HG02610 (cell line): ENCODE results near the gene ZNF598.
"Not testable (repeated sequence)": the region's sequence is repeated elsewhere in the genome, so short reads cannot be mapped to it uniquely, and the experiment has no call there.

Experiments
- ATAC-seq: cut with Tn5 transposase; IDR thresholded peaks from one replicate; pipeline ENCODE4 v1.9.1; 2021; ENCODE audit warnings: mild to moderate bottlenecking, moderate library complexity; ENCODE audit not compliant: unreplicated experiment

Gene ZNF598

DNA sequence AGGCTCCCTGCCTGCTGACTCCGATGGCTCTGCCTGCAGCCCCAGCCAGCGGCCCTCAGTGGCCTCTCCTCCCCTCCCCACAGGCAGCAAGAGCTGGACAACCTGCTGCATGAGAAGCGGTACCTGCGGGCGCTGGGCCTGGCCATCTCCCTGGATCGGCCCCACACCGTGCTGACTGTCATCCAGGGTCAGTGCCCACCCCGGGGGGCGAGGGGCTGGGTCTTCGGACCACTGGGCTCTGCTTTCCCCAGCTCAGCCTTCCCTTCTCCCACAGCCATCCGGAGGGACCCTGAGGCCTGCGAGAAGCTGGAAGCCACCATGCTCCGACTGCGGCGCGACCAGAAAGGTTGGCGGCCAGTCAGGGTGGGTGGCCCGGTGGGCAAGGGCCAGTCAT is 31.7 kb downstream of the ZNF598 start:
- ATAC-seq, result no peak

DNA sequence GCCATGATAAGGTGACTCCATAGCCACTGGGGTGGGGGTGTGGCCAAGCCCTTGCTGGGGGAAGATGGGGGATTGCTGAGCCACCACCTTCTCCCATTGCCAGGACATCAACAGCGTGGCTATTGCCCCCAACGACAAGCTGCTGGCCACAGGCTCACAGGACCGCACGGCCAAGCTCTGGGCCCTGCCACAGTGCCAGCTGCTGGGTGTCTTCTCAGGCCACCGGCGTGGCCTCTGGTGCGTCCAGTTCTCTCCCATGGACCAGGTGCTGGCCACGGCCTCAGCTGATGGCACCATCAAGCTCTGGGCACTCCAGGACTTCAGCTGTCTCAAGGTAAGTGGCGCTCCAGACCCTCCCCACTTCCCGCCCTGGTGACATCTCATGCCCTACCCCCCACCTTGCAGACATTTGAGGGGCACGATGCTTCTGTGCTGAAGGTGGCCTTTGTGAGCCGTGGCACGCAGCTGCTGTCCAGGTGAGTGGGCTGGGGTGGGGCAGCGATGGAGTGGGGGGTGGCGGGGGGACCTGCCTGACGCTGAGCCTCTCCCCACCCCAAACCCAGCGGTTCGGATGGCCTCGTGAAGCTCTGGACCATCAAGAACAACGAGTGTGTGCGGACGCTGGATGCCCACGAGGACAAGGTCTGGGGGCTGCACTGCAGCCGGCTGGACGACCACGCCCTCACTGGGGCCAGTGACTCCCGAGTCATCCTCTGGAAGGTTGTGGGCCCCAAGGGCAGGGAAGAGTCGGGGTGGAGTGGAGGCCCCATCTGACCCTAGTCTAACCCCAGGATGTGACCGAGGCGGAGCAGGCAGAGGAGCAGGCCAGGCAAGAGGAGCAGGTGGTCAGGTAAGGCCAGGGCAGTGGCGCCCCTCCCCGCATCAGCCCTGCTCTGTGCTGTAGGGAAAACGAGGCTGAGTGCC is 32.4 kb downstream of the ZNF598 start:
- no peak for ATAC-seq

DNA sequence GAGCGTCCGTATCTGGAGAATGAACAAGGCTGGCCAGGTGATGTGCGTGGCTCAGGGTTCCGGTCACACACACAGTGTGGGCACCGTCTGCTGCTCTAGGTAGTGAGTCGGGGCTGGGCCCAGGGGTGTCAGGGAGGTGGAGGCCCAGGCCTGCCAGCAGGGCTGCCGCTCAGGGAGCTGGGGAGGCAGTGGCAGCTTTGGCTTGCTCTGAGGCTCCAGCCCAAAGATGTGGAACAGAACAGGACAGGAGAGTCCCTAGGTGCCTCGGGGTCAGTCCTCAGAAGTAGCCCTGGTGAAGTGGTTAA is 33.5 kb downstream of the ZNF598 start:
- ATAC-seq, result no peak

DNA sequence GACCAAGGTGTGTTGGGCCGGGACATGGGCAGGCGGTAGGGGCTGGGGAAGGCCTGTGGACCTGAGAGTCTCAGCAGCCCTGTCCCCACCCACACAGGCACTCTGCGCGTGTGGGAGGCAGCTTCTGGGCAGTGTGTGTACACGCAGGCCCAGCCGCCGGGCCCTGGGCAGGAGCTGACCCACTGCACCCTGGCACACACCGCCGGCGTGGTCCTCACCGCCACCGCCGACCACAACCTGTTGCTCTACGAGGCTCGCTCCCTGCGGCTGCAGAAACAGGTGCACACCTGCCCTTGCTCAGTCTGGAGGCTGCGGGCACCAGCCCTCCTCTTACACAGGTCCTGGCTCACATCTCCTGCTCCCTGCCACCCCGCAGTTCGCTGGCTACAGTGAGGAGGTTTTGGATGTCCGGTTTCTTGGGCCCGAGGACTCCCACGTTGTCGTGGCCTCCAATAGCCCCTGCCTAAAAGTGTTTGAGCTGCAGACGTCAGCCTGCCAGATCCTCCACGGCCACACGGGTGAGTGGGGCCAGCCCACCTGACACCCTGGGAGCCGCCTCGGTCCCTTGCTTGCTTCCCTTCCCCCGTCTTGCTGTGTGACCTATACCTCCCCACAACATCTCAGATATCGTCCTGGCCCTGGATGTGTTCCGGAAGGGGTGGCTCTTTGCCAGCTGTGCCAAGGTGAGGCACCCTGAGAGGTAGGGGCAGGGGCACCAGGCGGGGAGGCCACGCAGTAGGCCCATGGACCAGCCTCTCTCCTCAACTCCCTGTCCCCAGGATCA is 34.0 kb downstream of the ZNF598 start:
- ATAC-seq, result no peak

DNA sequence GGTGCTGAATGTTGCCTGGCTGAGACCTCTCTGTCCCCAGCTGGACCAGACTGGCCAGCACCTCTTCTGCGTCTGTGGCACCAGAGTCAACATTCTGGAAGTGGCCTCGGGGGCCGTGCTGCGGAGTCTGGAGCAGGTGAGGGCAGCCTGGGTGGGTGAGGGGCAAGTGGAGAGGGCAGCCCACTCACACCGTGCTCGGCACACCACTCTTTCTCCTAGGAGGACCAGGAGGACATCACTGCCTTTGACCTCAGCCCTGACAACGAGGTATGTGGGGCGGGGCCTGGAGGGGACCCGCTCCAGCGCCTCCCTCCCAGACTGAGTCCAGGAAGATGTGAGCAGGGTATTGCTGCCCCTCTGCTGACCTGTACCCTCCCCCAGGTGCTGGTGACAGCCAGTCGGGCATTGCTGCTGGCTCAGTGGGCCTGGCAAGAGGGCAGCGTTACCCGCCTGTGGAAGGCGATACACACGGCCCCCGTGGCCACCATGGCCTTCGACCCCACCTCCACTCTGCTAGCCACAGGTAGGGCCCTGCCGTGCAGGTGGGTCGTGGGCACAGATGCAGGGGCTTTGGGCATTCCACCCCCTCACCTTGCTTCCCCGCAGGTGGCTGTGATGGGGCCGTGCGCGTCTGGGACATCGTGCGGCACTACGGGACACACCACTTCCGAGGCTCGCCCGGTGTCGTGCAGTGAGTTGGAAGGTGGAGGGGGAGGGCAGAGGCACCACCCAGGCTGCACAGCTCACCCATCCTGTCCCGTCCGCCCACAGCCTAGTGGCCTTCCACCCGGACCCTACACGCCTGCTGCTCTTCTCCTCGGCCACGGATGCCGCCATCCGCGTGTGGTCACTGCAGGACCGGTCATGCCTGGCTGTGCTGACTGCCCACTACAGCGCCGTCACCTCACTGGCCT is 35.2 kb downstream of the ZNF598 start:
- no peak for ATAC-seq

DNA sequence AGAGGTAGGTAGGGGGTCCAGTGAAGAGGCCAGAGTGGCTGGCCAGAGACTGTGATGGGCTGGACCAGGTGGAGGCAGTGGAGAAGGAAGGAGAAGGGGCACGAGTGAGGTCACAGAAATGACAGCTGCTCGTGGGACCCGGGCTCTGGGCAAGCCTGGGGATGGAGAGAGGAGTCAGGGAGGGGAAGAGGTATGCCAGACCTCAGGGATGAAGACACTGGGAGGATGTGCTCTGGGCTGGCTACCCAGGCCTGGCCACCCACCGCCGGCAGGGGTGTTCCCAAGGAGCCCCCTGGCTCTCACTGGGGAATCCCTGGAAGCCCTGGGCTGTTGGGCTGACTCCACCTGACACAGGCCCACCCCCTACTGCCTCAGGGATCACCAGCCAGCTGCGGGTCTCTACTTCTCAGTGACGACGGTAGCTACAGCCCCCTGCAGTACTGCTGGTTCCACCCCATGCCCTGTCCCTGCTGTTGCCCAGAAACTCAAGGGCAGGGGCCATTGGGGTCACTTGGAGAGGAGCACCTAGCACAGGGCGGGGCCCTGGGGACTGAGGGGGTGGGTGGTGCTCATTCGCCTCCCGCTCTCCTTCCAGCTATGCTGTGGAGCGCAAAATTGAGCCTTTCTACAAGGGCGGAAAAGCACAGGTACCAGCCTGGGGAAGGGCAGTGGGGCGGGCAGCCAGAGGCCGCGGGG is 36.0 kb downstream of the ZNF598 start:
- no peak for ATAC-seq

DNA sequence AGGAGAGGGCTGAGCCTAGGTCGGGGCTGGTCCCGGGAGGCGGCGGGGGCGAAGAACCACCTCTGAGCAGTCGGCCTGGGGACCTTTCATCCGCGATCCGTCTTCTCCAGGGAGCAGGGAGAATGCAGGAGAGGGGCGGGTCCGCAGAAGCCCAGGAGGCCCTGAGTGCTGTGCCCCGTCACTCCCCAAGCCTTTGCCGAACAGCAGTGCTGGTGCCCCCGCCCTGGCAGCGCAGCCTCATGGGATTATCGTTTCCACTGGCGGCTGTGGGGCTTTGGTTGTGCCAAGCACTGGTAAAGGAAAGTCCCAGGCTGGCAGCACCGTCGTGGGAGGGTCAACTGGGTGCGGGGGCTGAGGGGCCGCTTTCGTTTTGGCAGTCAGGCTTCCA is 37.1 kb downstream of the ZNF598 start:
- no peak for ATAC-seq

DNA sequence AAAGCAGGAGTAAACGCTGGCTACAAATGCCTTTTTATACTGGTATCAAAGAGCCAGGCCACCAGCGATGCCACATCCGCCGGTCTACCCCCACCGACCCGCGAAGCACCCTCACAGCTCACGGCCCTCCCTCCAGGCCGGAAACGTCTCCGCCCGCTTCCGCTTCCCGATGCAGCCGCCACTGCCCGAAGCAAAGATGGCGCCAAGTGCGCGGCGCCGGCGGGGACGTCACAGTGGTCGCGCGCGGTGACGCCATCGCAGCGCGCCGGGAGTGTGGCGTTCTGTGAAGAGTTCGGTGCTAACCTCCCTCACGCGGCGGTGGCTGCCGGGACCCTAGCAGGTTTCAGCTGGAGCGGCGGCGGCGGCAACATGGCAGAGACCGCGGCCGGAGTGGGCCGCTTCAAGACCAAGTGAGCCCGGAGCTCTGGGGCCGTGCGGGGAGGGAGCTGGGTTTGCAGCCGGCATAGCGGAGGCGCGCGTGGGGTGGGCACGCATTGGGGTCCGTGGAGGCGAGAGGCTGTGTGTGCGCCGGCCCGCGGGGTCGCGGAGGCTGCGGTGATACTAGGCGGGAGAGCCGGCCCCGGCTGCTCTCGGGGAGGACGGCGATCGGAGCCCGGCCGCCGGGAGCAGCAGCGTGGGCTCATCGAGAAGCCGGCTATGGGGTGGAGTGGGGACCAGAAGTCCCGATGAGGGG is 37.7 kb downstream of the ZNF598 start, which contains the start of gene TBL3:
TBL3 (plus strand) TSS at position 258 of the 694 bp plus-strand sequence; CDS start at position 370, 112 bp downstream.
- ATAC-seq, result peak; percentile 75

DNA sequence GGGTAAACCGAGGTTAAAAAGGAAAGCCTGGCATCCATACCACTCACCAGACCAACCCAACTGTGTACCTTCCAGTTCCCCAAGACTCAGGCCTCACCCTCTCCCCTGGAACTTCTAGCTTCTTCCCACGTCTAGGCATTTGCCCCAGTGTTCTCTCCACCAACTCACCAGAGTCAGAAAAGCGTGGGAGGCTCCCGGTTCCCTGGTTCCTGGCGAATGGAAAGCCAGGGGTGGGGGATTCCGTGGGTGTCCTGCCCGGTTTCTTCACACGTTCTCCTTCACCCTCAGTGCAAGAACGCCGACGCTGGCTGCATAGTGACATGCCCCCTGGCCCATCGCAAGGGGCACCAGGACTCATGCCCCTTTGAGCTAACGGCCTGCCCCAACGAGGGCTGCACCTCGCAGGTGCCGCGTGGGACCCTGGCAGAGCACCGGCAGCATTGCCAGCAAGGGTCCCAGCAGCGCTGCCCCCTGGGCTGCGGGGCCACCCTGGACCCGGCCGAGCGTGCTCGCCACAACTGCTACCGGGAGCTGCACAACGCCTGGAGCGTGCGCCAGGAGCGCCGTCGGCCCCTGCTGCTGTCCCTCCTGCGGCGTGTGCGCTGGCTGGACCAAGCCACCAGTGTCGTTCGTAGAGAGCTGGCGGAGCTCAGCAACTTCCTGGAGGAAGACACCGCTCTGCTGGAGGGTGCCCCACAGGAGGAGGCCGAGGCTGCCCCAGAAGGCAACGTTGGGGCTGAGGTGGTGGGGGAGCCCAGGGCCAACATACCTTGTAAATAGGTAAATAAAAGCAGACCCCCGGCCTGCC is 41.3 kb downstream of the ZNF598 start:
- ATAC-seq, result no peak

DNA sequence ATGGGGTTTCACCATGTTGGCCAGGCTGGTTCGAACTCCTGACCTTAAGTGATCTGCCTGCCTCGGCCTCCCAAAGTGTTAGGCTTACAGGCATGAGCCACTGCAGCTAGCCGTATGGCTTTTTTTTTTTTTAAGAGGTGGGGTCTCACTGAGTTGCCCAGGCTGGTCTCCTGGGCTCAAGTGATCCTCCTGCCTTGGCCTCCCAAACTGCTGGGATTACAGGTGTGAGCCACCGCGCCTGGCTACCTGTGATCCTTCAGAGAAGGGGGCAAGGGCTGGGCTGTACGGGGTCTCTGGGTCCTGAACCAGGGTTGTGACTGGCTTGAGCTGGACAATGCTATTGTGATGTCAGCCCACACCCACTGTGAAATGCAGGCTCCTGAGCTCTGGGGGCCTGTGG is 43.2 kb downstream of the ZNF598 start, which contains the start of gene RNF151:
RNF151 (plus strand) TSS at position 397 of the 400 bp plus-strand sequence. CDS start 26 bp downstream, outside the sequence.
- no peak for ATAC-seq

DNA sequence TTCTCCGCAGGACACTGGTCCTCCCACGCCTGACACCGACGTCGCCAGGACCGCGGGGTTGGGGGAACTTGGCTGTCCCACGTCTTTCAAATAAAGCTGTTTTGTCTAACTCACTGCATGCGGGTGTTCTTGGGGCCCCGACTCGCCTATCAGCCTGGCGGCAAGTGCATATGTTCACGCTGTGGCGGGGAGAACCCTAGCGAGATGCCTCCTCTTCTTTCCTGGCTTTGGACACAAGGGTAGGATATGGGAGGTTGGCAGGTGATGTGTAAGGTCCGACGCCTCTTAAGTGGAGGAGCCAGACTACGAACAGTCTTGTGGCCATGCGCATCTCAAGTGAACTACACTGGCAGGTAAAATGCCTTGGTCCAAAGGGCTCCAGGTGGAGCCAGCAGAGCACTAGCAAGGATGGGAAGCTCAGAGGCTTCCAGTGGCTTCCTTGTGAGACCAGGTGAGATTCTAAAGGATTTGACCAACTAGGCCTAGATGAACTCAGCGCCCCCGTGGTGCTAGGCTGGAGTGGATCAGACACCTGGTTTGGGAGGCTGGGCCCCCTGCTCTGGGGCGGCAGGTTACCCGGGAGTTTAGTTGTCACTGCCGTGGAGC is 44.1 kb downstream of the ZNF598 start:
- ATAC-seq, result no peak

DNA sequence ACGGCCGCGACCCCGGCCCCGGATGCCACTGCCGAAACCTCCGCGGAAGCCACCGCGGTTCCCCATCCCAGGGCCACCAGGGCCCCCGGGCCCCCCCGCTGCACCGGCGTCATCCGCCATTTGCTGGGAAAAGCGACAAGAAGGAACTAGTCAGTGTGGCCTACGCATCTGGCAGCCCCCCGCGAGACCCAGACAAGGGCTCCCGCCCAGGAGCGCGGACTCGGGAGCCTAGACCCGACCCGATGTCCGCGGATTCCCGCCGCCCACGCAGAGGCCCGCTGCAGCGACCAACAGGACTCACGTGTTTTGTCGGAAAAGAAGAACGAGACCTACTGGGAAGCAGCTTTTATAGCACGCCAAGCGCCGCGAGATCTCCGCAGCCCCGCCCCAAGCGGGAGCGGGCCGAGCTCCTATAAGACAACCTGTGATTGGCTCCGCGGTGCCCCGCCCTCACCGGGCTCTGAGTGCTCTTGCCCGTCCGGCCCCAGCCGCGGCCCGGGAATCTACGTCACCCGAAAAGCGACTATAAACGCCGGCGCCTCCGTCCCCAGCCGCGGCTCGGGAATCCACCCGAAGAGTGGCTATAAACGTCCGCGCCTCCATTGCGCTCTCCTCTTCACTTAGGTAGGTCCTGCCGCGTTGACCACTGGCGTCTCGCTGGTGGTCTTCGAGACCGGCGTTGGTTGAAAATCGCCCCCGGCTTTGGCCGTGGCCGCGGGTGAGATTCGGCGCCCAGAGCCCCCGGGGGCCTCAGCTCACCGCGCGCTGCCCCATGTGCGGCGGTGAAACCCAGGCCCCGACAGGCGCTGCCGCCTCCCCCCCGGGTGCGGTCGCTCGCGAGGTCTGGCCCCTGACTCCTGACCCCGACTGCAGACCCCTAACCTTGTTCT is 44.9 kb downstream of the ZNF598 start, which contains the start of gene RPS2:
RPS2 (minus strand) TSS at position 321 of the 890 bp plus-strand sequence; CDS start at position 120, 201 bp downstream.
- peak; percentile 65 for ATAC-seq

DNA sequence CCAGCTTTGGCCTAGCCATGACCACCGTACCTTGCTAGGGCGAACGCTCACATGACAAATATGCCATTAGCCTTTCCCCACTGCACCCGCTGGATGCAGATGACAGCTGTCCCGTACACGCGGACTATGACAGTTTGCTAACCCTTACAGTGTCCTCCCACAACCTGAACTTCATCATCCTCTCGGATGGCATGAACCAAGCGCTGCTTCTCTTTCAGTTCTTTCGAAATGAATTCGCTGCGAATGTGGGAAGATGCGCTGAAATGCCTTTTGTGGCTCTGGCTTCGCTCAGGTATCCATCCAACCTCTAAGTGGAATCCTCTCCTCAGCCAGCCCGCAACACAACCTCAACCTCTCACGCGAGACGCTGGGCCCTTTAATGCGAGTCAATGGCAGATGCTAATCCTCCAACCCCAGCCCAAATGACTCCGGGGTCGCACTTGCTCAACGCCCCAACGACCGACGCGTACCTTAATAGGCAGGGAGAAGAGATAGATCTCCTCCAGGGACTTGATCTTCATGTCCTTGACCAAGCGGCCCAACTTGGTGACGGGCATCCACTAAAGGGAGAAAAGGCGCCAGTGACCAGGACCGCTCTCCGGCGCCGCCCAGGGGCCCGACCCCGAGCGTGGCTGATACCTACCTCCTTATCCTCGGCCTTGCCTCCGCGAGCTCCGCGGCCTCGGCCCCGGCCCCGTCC is 45.7 kb downstream of the ZNF598 start:
- no peak for ATAC-seq

DNA sequence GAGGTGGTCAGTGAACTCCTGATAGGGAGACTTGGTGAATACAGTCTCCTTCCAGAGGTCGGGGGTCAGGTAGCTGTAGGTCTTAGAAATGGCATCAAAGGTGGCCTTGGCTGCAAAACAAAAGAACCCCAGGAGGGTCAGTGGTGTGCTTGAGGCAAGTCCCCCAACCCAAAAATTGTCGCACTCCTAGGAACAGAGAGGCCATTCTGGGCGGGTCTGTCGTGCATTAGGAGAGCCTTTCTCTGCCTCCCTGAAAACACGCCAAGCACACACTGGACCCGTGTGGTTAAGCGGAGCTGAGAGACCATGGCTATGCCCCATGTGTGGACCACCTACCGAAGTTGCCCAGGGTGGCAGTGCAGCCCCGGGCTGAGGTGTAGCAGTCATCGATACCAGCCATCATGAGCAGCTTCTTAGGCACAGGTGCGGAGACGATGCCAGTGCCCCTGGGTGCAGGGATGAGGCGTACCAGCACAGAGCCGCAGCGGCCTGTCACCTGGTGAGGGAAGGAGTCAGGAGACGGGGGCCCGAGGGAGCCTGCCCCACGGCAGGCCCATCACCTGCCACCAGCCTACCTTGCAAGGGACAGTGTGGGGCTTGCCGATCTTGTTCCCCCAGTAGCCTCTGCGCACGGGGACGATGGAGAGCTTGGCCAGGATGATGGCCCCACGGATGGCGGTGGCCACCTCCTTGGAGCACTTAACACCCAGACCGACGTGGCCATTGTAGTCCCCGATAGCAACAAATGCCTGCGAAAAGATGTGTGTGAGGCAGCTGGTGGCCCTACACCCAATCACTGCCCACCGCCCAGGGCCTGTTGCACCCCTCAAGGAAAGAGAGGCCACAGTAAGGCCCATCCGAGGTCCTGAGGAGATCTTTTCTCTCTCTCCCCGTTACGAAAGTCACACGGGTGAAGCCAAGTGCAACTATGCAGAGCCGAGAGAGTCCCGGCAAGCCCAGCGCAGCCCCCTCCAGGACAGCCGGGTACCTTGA is 47.2 kb downstream of the ZNF598 start:
- ATAC-seq, result not testable (repeated sequence)

DNA sequence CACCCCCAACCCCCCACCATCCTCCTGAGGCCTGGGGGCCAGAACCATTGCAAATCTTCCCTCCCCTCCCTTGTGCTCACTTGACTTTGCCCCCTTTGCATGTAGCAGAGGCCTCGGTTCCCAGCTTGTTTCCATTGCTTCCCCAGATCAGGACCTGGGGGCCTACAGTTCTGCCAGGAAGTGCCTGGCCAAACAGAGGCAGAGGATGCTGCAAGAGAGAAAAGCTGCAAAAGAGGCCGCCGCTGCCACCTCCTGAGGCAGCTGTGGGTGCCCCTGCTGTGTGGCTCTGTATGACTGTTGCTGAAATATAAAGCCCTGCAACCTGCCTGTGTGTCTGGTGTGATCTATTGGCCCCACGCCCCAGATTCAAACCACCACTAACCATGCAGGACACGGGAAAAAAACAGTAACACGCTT is 48.0 kb downstream of the ZNF598 start:
- no peak for ATAC-seq
